Heart right ventricle (tissue), 16 donors: ENCODE measurements around the gene CEP20. TPM values are rescaled to one million over a fixed set of nuclear protein-coding genes. Genes with fewer than 3 reads are reported as not detected.
"Not testable (repeated sequence)": the region's sequence is repeated elsewhere in the genome, so short reads cannot be mapped to it uniquely, and the experiment has no call there.

Experiments used
- ATAC-seq, 8 donors: fragments of 200-7000 bp; cut with Tn5 transposase; one replicate each; pipeline ENCODE4 v1.9.1; 2020; ENCODE audit warnings: mild to moderate bottlenecking in 8 of 8, moderate library complexity in 8 of 8, moderate number of reproducible peaks in 1 of 8
- DNase-seq, 2 donors: peaks; one replicate each; pipeline ENCODE4 v3.0.0-alpha.2; 2020
- H3K27ac ChIP-seq, 10 donors: fragments of 200-600 bp; sonication (generic) in 2 of 10; one replicate each; pipeline versions ENCODE4 v1.5.0 to v1.8.0; 2020 to 2022; ENCODE audit warnings: mild to moderate bottlenecking in 3 of 10
- H3K27me3 ChIP-seq, 7 donors: fragments of 200-600 bp; one replicate each; pipeline ENCODE4 v1.8.0; 2021 to 2022; ENCODE audit warnings: mild to moderate bottlenecking in 2 of 7
- H3K36me3 ChIP-seq, 9 donors: fragments of 200-600 bp; sonication (generic) in 1 of 9; one replicate each; pipeline versions ENCODE4 v1.5.0 to v1.8.0; 2020 to 2022; ENCODE audit warnings: mild to moderate bottlenecking in 2 of 9
- H3K4me1 ChIP-seq, 9 donors: fragments of 200-600 bp; sonication (generic) in 1 of 9; one replicate each; pipeline versions ENCODE4 v1.5.0 to v1.8.0; 2020 to 2022; ENCODE audit warnings: mild to moderate bottlenecking in 4 of 9
- H3K4me3 ChIP-seq, 10 donors: fragments of 200-600 bp; sonication (generic) in 2 of 10; one replicate each; pipeline versions ENCODE4 v1.5.0 to v1.8.0; 2020 to 2022; ENCODE audit warnings: mild to moderate bottlenecking in 7 of 10, moderate library complexity in 2 of 10
- H3K9me3 ChIP-seq, 11 donors: fragments of 200-600 bp in 10 of 11; sonication (generic) in 2 of 11; one replicate each; pipeline versions ENCODE4 v1.5.0 to v1.8.0; 2013 to 2022; ENCODE audit warnings: mild to moderate bottlenecking in 2 of 11, control low read depth in 1 of 11, moderate library complexity in 1 of 11
- CTCF ChIP-seq, 9 donors: fragments of 200-600 bp; sonication (generic) in 2 of 9; IDR thresholded peaks; one replicate each; pipeline versions ENCODE4 v1.5.0 to v1.8.0; 2021 to 2022; ENCODE audit warnings: antibody characterized with exemption in 9 of 9, mild to moderate bottlenecking in 5 of 9, moderate library complexity in 1 of 9
- WGBS, 2 donors: extraction: QIAGEN DNeasy Blood & Tissue Kit; methylation state at CpG; one replicate each; pipeline ENCODE4 v1.1.7; 2013; ENCODE audit warnings: inconsistent platforms in 1 of 2; 5-methylcytosine and 5-hydroxymethylcytosine counted together
- intact Hi-C, 10 donors: fragments of 100-400 bp; cut with DNase I; formaldehyde crosslinking; loops; one replicate each; pipeline versions ENCODE4 v1.11.1 to v1.14.2; 2022
- long read RNA-seq, 3 donors: library from polyadenylated mRNA; unstranded; transcript quantifications; one replicate each; pipeline ENCODE4 v2.0.0, GENCODE V29; 2020 to 2021
- polyA plus RNA-seq, 2 donors: library from polyadenylated mRNA; stranded (reverse); fragments of 200-250 nt; gene quantifications; one replicate each; pipeline ENCODE4 v1.2.3, GENCODE V29; 2013
- total RNA-seq, 10 donors: library from RNA; stranded (reverse); fragmentation: NEBNext Ultra II Directional in 3 of 10; extraction: Animal tissue kit (Norgen Biotek cat#: 25700) in 3 of 10; gene quantifications; one replicate each; pipeline versions ENCODE4 v1.2.1 to v1.2.4, GENCODE V29; 2021 to 2023
- donor health status: Arrhythmogenic right ventricular cardiomyopathy.
- donor health status: ischemic (EF 13 %, LVEDD 7.1; RV severe dilation, severe dysfunction).
- donor health status: healthy with polysubstance abuse.
- donor health status: DM: no; HTN: yes; CAD: no.
- donor health status: DM: no; HTN: no; CAD: no.
- donor health status: ischemic (EF 25% LVEDD 6.9; RV normal size, moderate dysfunction).
- donor health status: ischemic (EF 25% LVEDD 5.7; RV mildly dilated, moderate dysfunction).
- donor health status: healthy.
- donor health status: DM: yes; HTN: yes; CAD: no.
- donor health status: Ischemic cardiomyopathy.
- donor health status: ischemic (EF 35%, LVEDD 5.7; RV mildly dilated, moderate dysfunction).
- donor health status: nonischemic (EF 11% LVEDD 7.7; RV severe dilation, severe dysfunction).
- donor health status: DM: yes; HTN: yes; CAD: no.
- donor health status: PGD.
- donor health status: ischemic (EF 29% LVEDD 5.4; RV normal size, mild dysfunction).
- donor health status: nonischemic (EF 23%, LVEDD 6.1; RV moderate dilation, normal function).

Gene CEP20, protein sequence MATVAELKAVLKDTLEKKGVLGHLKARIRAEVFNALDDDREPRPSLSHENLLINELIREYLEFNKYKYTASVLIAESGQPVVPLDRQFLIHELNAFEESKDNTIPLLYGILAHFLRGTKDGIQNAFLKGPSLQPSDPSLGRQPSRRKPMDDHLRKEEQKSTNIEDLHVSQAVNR
- total RNA-seq (10 to 100 TPM; 24.1 to 42.6 (median 32.5) TPM), polyA plus RNA-seq (10 to 100 TPM; 14.8 to 14.9 TPM)
- long read RNA-seq, donor 1, transcript FOPNL-201 (5 exons, 2,275 nt) = major isoform, 34 of 44 reads
- long read RNA-seq, donor 1, partial matches to known transcripts = 1 of 44 reads
- long read RNA-seq, donor 1, other reads (novel, unspliced or antisense) = 4 of 44 reads
- long read RNA-seq, donor 2, transcript FOPNL-208 (4 exons, 565 nt) = minor isoform, 5 of 53 reads
- long read RNA-seq, donor 2, transcript FOPNL-201 (5 exons, 2,275 nt) = major isoform, 40 of 53 reads
- long read RNA-seq, donor 2, partial matches to known transcripts = 2 of 53 reads
- long read RNA-seq, donor 2, other reads (novel, unspliced or antisense) = 5 of 53 reads
- long read RNA-seq, donor 3, transcript FOPNL-201 (5 exons, 2,275 nt) = major isoform, 141 of 166 reads
- long read RNA-seq, donor 3, transcript FOPNL-208 (4 exons, 565 nt) = minor isoform, 8 of 166 reads
- long read RNA-seq, donor 3, partial matches to known transcripts = 6 of 166 reads
- long read RNA-seq, donor 3, other reads (novel, unspliced or antisense) = 3 of 166 reads

- DNase-seq = peak; percentile 99 to 100
- peaks cover 0 to 7% (median 0%) of the 10 kb centered on the region in 9 donors for H3K36me3 ChIP-seq
- ATAC-seq = peak; percentile 100
- peak within 1 kb of the TSS; percentile 62 to 99 (median 78) for H3K4me3 ChIP-seq
- peaks cover 0 to 33% (median 28%) of the 10 kb centered on the region in 9 donors for H3K4me1 ChIP-seq
- no peaks in the 10 kb centered on the region for H3K9me3 ChIP-seq
- H3K27me3 ChIP-seq = no peaks in the 10 kb centered on the region
- intact Hi-C loops = loop anchor here in 6 of 10 donors (5.0 to 10.0 kb wide), 5 partner anchors 64 to 139 kb away; no protein-coding TSS in a partner anchor
- H3K27ac ChIP-seq = peak within 1 kb of the TSS; percentile 31 to 95 (median 88)
- TF ChIP-seq CTCF (IDR thresholded peaks at IDR 0.05) = peak in 5 of 9 donors; percentile 22 to 38 (median 31)
- WGBS, 2 donors = 0% methylated on average over 41 of the region's 41 CpGs
Measured at GRCh38 chr16:15888072-15888976, at the start of gene CEP20. TSS of gene CEP20 (minus strand) at chr16:15888603. CDS start at chr16:15888585, 18 bp downstream.

DNA sequence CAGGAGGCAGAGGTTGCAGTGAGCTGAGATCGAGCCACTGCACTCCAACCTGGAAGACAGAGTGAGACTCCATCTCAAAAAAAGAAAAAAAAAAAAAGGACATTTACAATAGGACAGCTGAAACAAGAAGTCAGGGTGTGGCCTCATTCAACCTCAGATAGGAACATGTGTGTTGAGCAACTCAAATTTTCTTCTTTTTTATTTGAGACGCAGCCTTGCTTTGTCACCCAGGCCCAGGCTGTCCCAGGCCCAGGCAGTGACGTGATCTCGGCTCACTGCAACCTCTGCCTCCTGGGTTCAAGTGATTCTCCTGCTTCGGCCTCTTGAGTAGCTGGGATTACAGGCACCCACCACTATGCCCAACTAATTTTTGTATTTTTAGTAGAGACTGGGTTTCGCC is 48.4 kb upstream of the CEP20 start:
- DNase-seq, H3K4me1 ChIP-seq, intact Hi-C loops, H3K4me3 ChIP-seq, H3K27me3 ChIP-seq, ATAC-seq, H3K36me3 ChIP-seq, H3K27ac ChIP-seq: not testable (repeated sequence)
- 94 to 96% methylated on average over 6 of the region's 6 CpGs for WGBS, 2 donors
- peaks cover 0 to 12% (median 0%) of the 10 kb centered on the region in 11 donors for H3K9me3 ChIP-seq

GRCh38 chr16:15934991-15935390 is 46.6 kb upstream of the CEP20 start:
- ATAC-seq (no peak), DNase-seq (no peak)
- Histone ChIP-seq H3K27me3 (no peaks in the 10 kb centered on the region), H3K4me1 (no peaks in the 10 kb centered on the region), H3K4me3 (no peak overlapping the region), H3K36me3 (no peaks in the 10 kb centered on the region), H3K27ac (no peak overlapping the region), H3K9me3 (peaks cover 0 to 12% (median 0%) of the 10 kb centered on the region in 11 donors)
- no peak for TF ChIP-seq CTCF (IDR thresholded peaks at IDR 0.05)
- intact Hi-C loops = no loop called here

GRCh38 chr16:15933781-15934180 is 45.4 kb upstream of the CEP20 start:
- Histone ChIP-seq H3K4me1 (no peaks in the 10 kb centered on the region), H3K9me3 (peaks cover 0 to 12% (median 0%) of the 10 kb centered on the region in 11 donors), H3K36me3 (no peaks in the 10 kb centered on the region), H3K27ac (no peak overlapping the region), H3K4me3 (no peak overlapping the region), H3K27me3 (no peaks in the 10 kb centered on the region)
- 80 to 81% methylated on average over 4 of the region's 4 CpGs for WGBS, 2 donors
- no peak for DNase-seq
- ATAC-seq = no peak
- intact Hi-C loops = no loop called here
- TF ChIP-seq CTCF (IDR thresholded peaks at IDR 0.05) = no peak
